Common myeloid progenitor, CD34-positive (primary cell): ENCODE measurements around the gene MAD2L1.
"Not testable (repeated sequence)": the region's sequence is repeated elsewhere in the genome, so short reads cannot be mapped to it uniquely, and the experiment has no call there.

ENCODE experiments used
- CTCF ChIA-PET: fragments of 350-600 bp; sonication (Branson Sonifier 250); formaldehyde crosslinking; loops from one replicate; lab custom pipeline; 2021; ENCODE audit warnings: antibody characterized with exemption; lab: Charles Lee
- POLR2A ChIA-PET: fragments of 350-600 bp; sonication (Branson Sonifier 250); formaldehyde crosslinking; loops from one replicate; lab custom pipeline; 2021; ENCODE audit warnings: antibody characterized with exemption; lab: Charles Lee
- DNase-seq, 3 donors: peaks; one replicate each; pipeline versions ENCODE4 v3.0.0 to v3.0.0-alpha.2; 2013
- H3K27ac ChIP-seq, 2 experiments: 1 replicate in 1 of 2; 2 replicates in 1 of 2; pipeline ENCODE4 v1.7.0; 2013; ENCODE audit warnings: inconsistent platforms in 2 of 2, low read length in 2 of 2, mild to moderate bottlenecking in 2 of 2, low read depth in 1 of 2, moderate library complexity in 1 of 2; ENCODE audit not compliant: severe bottlenecking in 2 of 2, insufficient read depth in 1 of 2, poor library complexity in 1 of 2
- H3K27me3 ChIP-seq, 5 experiments: replicated peaks in 2 of 5; 1 replicate in 3 of 5; 2 replicates in 2 of 5; pipeline versions ENCODE4 v1.6.1 to v1.7.0; 2013; ENCODE audit warnings: low read length in 4 of 5, mild to moderate bottlenecking in 2 of 5, moderate library complexity in 2 of 5, inconsistent platforms in 1 of 5; ENCODE audit not compliant: insufficient read depth in 5 of 5, control insufficient read depth in 4 of 5
- H3K36me3 ChIP-seq, 4 experiments: 1 replicate in 2 of 4; 2 replicates in 2 of 4; pipeline versions ENCODE4 v1.6.1 to v1.7.0; 2013; ENCODE audit warnings: low read length in 3 of 4, control low read depth in 1 of 4, mild to moderate bottlenecking in 1 of 4; ENCODE audit not compliant: control insufficient read depth in 4 of 4, insufficient read depth in 4 of 4
- H3K4me1 ChIP-seq, 4 experiments: 1 replicate in 3 of 4; 2 replicates in 1 of 4; pipeline versions ENCODE4 v1.6.1 to v1.7.1; 2013; ENCODE audit warnings: low read length in 3 of 4, mild to moderate bottlenecking in 3 of 4, control low read depth in 1 of 4, inconsistent platforms in 1 of 4, moderate library complexity in 1 of 4; ENCODE audit not compliant: control insufficient read depth in 4 of 4, insufficient read depth in 4 of 4; ENCODE audit errors: control extremely low read depth in 1 of 4
- H3K4me3 ChIP-seq, 7 experiments: 1 replicate in 4 of 7; 2 replicates in 3 of 7; pipeline versions ENCODE4 v1.5.1 to v1.7.0; 2013; ENCODE audit warnings: mild to moderate bottlenecking in 7 of 7, low read length in 6 of 7, moderate library complexity in 6 of 7, inconsistent platforms in 2 of 7, low read depth in 2 of 7, control low read depth in 1 of 7; ENCODE audit not compliant: insufficient read depth in 4 of 7, control insufficient read depth in 1 of 7; ENCODE audit errors: extremely low read depth in 1 of 7
- H3K9me3 ChIP-seq, 5 experiments: 1 replicate in 4 of 5; 2 replicates in 1 of 5; pipeline versions ENCODE4 v1.6.1 to v1.7.1; 2013; ENCODE audit warnings: low read length in 4 of 5, mild to moderate bottlenecking in 2 of 5, inconsistent platforms in 1 of 5, low read depth in 1 of 5, moderate library complexity in 1 of 5; ENCODE audit not compliant: control insufficient read depth in 4 of 5, insufficient read depth in 2 of 5; ENCODE audit errors: control extremely low read depth in 1 of 5
- WGBS: methylation state at CpG from one replicate; pipeline ENCODE4 v1.1.5; 2013; ENCODE audit not compliant: insufficient coverage; 5-methylcytosine and 5-hydroxymethylcytosine counted together

Gene MAD2L1

GRCh38 chr4:120078216-120078615 lies 11.6 kb upstream of the MAD2L1 start:
- POLR2A ChIA-PET, result no interaction called here

GRCh38 chr4:120071192-120071795 lies 4.6 kb upstream of the MAD2L1 start:
- ChIA-PET POLR2A (no interaction called here), CTCF (interaction anchor here (1.0 kb wide), 1 partner anchor 15 kb away, joined by 3 read pairs; no protein-coding TSS in a partner anchor)
- Histone ChIP-seq H3K9me3 (no peaks in the 10 kb centered on the region), H3K4me3 (no peak overlapping the region), H3K4me1 (peaks cover 2 to 35% (median 13%) of the 10 kb centered on the region in 4 experiments), H3K27me3 (no peaks in the 10 kb centered on the region), H3K27ac (no peak overlapping the region), H3K36me3 (no peaks in the 10 kb centered on the region)
- 93% methylated on average over 3 of the region's 11 CpGs for WGBS
- peak; percentile 68 to 90 (median 86) for DNase-seq

More at GRCh38 chr4:120078216-120078615, 11.6 kb upstream of the MAD2L1 start:
- Histone ChIP-seq H3K9me3 (no peaks in the 10 kb centered on the region), H3K27ac (no peak overlapping the region), H3K27me3 (no peaks in the 10 kb centered on the region), H3K4me1 (no peaks in the 10 kb centered on the region), H3K4me3 (no peak overlapping the region), H3K36me3 (no peaks in the 10 kb centered on the region)
- no peak for DNase-seq
- 80% methylated on average over 1 of the region's 1 CpG for WGBS
- CTCF ChIA-PET, result no interaction called here

- Histone ChIP-seq H3K4me1 (peaks cover 11 to 45% (median 21%) of the 10 kb centered on the region in 4 experiments), H3K27me3 (no peaks in the 10 kb centered on the region), H3K4me3 (no peak overlapping the region), H3K9me3 (no peaks in the 10 kb centered on the region), H3K36me3 (no peaks in the 10 kb centered on the region), H3K27ac (no peak overlapping the region)
- POLR2A ChIA-PET, result interaction anchor here (0.6 kb wide), 1 partner anchor 12 kb away, joined by 6 read pairs; no protein-coding TSS in a partner anchor
- CTCF ChIA-PET, result interaction anchor here (0.7 to 1.0 kb wide), 2 partner anchors 13 to 442 kb away, joined by 3 read pairs; partner anchors contain the start of gene PDE5A
- 100% methylated on average over 2 of the region's 2 CpGs for WGBS
- no peak for DNase-seq
Measured at GRCh38 chr4:120070196-120070595, 3.5 kb upstream of the MAD2L1 start.

- 0% methylated on average over 8 of the region's 15 CpGs for WGBS
- H3K4me1 ChIP-seq, result peaks cover 15 to 60% (median 29%) of the 10 kb centered on the region in 4 experiments
Measured at GRCh38 chr4:120065974-120066516, 603 bp downstream of the MAD2L1 start.

GRCh38 chr4:120064887-120065286 lies 1.8 kb downstream of the MAD2L1 start:
- no CpG with 5 or more reads among the region's 5 CpGs for WGBS
- H3K9me3 ChIP-seq, result no peaks in the 10 kb centered on the region
- no peaks in the 10 kb centered on the region for H3K27me3 ChIP-seq
- H3K4me1 ChIP-seq, result peaks cover 15 to 56% (median 29%) of the 10 kb centered on the region in 4 experiments
- no peak for DNase-seq
- CTCF ChIA-PET, result no interaction called here
- POLR2A ChIA-PET, result interaction anchor here (0.6 kb wide), 1 partner anchor 1085 kb away, joined by 3 read pairs; no protein-coding TSS in a partner anchor
- peak overlapping the region in 3 of 7 experiments; percentile 72 to 91 (median 90) for H3K4me3 ChIP-seq
- H3K36me3 ChIP-seq, result peaks cover 0 to 36% (median 6%) of the 10 kb centered on the region in 4 experiments
- peak overlapping the region in 1 of 2 experiments; percentile 96 for H3K27ac ChIP-seq

More at GRCh38 chr4:120065974-120066516, 603 bp downstream of the MAD2L1 start:
- no peak for DNase-seq
- Histone ChIP-seq H3K4me3 (peak overlapping the region; percentile 72 to 95 (median 90)), H3K9me3 (no peaks in the 10 kb centered on the region), H3K36me3 (peaks cover 0 to 26% (median 3%) of the 10 kb centered on the region in 4 experiments), H3K27me3 (no peaks in the 10 kb centered on the region), H3K27ac (peak overlapping the region; percentile 89 to 96)
- ChIA-PET POLR2A (interaction anchor here (1.0 kb wide), 1 partner anchor 10 kb away, joined by 3 read pairs; no protein-coding TSS in a partner anchor), CTCF (interaction anchor here (1.2 kb wide), 1 partner anchor 10 kb away, joined by 4 read pairs; no protein-coding TSS in a partner anchor)

GRCh38 chr4:120063711-120064110 lies 2.9 kb downstream of the MAD2L1 start:
- POLR2A ChIA-PET, CTCF ChIA-PET, H3K9me3 ChIP-seq, DNase-seq, H3K27me3 ChIP-seq, H3K4me3 ChIP-seq: not testable (repeated sequence)
- Histone ChIP-seq H3K27ac (peak overlapping the region in 1 of 2 experiments; percentile 36), H3K4me1 (peaks cover 15 to 44% (median 25%) of the 10 kb centered on the region in 4 experiments), H3K36me3 (peaks cover 0 to 45% (median 6%) of the 10 kb centered on the region in 4 experiments)
- 100% methylated on average over 3 of the region's 9 CpGs for WGBS
